Coronary artery (tissue), 2 donors: Measurements from ENCODE around the gene TTC13.

Experiments
- DNase-seq: peaks from one replicate; pipeline ENCODE4 v3.0.0-alpha.2; 2017; ENCODE audit warnings: low spot score
- H3K27ac ChIP-seq, 2 donors: fragments of 200-600 bp; sonication (generic); one replicate each; pipeline ENCODE4 v1.5.1; 2016 to 2019
- H3K4me3 ChIP-seq: fragments of 200-600 bp; sonication (generic); 2 replicates; pipeline ENCODE4 v1.5.1; 2016; ENCODE audit warnings: mild to moderate bottlenecking, moderate library complexity
- TF ChIP-seq, protein P1 (sequence below): fragments of 200-600 bp; sonication (generic); IDR thresholded peaks from one replicate; pipeline ENCODE4 v1.5.1; 2019; ENCODE audit warnings: antibody characterized with exemption

TTC13 gene

DNA sequence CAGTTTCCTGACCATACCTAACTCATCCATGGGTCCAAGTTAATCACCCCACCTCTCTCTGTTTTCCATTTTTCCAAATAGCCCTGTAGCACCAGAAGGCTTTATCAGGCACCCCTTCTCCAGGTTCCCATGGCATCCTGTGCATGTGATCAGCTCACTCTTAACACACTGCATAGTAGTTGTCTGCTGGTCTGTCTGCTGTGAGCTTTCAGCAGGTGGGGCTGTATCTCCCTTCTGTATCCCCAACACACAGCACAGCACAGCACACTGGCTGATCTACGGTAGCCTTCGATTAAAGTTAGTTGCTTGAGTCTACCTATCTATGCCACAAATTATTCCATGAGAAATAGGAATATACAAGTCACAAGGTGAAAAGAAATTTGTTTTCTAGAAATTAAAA lies 56.0 kb downstream of the TTC13 start:
- Histone ChIP-seq H3K27ac (no peak overlapping the region), H3K4me3 (no peak overlapping the region)
- no peak for DNase-seq
- TF ChIP-seq, protein P1, sequence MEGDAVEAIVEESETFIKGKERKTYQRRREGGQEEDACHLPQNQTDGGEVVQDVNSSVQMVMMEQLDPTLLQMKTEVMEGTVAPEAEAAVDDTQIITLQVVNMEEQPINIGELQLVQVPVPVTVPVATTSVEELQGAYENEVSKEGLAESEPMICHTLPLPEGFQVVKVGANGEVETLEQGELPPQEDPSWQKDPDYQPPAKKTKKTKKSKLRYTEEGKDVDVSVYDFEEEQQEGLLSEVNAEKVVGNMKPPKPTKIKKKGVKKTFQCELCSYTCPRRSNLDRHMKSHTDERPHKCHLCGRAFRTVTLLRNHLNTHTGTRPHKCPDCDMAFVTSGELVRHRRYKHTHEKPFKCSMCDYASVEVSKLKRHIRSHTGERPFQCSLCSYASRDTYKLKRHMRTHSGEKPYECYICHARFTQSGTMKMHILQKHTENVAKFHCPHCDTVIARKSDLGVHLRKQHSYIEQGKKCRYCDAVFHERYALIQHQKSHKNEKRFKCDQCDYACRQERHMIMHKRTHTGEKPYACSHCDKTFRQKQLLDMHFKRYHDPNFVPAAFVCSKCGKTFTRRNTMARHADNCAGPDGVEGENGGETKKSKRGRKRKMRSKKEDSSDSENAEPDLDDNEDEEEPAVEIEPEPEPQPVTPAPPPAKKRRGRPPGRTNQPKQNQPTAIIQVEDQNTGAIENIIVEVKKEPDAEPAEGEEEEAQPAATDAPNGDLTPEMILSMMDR: no peak

DNA sequence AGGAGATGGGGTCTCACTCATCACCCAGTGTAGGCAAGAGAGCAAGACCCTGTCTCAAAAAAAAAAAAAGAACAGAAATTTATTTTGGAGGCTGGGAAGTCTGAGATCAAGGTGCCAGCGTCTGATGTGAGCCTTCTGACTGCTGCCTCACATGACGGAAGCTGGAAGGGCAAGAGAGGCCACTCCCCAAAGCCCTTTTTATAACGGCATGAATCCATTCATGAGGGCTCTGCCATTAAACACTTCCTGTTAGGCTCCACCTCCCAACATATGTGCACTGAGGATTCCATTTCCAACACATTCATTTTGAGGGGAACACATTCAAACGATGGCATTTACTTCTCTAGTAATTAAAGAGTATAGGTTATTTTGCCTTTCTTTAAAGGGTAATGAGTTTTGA lies 59.5 kb downstream of the TTC13 start:
- no peak for DNase-seq
- H3K27ac ChIP-seq: no peak overlapping the region
- H3K4me3 ChIP-seq: no peak overlapping the region
- TF ChIP-seq, protein P1: no peak

DNA sequence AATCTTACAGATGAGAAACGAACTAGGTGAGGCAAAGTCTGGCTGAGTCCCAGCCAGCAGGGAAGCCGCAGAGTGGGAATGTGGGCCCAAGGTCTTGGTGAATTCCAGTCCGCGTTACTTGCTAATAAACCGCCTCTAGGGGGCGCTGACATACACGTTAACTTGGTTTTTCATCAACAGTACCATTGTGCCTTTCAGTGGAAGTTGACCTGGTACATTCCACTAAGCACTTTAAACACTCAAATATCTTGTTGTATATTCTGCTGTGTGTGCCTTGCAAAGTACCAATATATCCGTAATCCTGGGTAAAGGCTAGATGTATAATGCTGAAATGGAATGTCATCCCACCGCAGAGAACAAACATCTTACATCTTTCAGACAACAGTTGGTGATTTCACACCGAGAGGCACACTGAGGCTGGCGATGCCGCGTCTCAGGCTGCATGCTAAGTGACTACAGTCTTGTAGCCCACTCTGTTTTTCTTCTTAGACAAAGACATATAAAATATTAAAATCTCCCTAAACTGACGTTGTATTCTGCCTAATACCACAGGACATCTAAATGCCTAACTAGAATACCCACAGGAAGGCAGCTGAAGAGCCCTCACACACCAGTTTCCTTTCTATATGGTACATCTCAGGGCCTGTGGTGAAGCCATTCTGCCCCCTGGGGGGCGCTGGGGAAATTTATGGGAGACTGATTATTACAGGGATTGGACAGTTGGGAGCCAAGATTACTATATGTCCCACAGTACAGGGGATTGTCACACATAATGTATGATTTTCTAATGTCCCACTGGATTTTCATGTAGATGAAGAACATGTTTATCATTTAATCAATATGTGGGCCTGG lies 61.2 kb downstream of the TTC13 start:
- Histone ChIP-seq H3K4me3 (no peak overlapping the region), H3K27ac (peak overlapping the region in 1 of 2 donors; percentile 27)
- TF ChIP-seq, protein P1: peak; percentile 45
- no peak for DNase-seq

DNA sequence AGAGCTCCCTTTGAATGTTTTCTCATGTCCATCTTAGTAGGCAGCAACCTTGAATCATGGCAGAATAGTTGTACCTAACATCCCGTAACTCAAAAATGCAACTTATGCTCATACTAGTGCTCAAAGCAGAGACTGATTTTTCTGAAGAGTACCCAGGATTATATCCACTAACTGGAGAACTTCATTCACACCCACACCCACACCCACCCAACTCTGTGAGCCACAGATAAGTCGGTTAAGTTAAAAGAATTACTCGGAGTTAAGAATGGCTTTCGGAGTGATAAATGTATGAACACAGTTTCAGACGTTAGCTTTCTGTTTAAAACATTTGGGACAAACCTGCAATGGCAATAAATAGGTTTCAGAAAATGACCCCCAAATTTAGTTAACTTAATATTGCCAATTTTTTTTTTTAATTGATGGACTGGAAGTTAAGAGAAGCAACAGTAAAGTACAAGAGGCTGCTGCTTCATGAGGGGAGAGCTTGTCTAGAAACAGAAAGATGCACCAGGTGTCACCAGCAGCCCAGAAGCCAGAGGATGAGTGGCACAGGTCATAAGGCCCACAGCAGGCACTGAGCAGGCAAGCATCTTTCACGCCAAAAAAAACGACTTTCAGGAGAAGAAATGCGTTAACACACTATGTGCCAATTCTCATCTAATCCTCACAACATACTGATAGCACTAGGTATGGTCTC lies 61.9 kb downstream of the TTC13 start:
- no peak for DNase-seq
- Histone ChIP-seq H3K4me3 (no peak overlapping the region), H3K27ac (peak overlapping the region in 1 of 2 donors; percentile 27)
- TF ChIP-seq, protein P1: no peak

DNA sequence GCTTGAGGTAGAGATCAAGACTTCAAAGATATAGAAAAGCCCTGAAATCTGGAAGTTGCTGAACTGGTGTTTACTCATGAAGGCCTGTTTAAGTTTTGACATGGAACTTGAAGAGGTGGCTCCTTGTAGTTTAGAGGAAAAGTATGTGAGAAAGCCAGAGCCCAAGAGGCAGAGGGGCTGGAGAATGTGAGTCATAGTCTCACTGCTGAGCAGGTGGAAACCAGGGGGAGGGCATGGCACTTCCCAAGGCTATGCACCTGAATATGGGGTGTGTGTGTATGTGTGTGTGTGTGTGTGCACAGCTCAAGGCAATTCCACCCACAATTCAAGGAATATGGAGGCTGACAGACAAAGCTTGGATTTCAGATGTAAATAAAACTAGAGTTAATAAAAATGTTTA lies 63.6 kb downstream of the TTC13 start:
- no peak overlapping the region for H3K4me3 ChIP-seq
- H3K27ac ChIP-seq: no peak overlapping the region
- TF ChIP-seq, protein P1: no peak
- no peak for DNase-seq

DNA sequence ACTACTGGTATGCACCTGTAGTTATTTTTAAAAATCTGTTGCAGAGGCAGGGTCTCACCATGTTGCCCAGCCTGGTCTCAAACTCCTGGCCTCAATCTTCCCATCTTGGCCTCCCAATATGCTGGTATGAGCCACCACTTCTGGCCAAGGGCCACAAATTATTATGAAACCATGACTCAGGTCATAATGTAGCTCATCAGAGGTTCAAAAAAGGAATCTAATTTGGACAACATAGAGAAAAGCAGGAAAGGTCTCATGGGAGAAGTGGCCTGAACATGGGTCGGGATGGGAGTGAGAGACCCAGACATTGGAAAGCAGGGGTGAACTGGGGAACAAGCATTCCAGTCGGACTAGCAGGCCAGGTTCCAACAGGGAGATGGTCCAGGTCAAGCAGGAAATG lies 65.2 kb downstream of the TTC13 start:
- H3K27ac ChIP-seq: peak overlapping the region in 1 of 2 donors; percentile 34
- DNase-seq: no peak
- TF ChIP-seq, protein P1: no peak

DNA sequence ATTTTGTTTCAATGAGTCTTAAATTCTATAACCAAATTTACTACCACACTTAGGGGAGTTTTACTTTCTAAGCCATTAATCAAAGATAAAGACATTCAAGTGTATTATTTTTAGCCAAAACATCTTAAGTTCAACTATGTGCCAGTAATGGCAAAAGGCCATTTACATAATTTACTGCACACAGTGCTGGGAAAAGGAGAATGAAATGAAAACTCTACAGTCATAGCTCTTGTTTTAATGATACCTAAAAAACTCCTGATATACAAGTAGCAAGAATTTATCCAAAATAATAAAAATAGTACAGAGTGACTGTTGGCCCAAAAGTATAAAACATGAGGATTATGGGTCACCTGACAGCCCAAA lies 67.9 kb downstream of the TTC13 start:
- TF ChIP-seq, protein P1: no peak
- peak overlapping the region; percentile 62 to 69 for H3K27ac ChIP-seq
- DNase-seq: no peak
- H3K4me3 ChIP-seq: no peak overlapping the region

More for the DNA sequence above, 65.2 kb downstream of the TTC13 start:
- H3K4me3 ChIP-seq: no peak overlapping the region
